ENCODE data around the gene SLC35A4. TPM values are rescaled to one million over a fixed set of nuclear protein-coding genes. Genes with fewer than 3 reads are reported as not detected.
A peak's percentile ranks its signal among the peaks of the same experiment; 100 is the strongest.

SLC35A4 gene
- total and polyA plus RNA-seq, 12 donors, result 33.9 to 105 (median 78.7) TPM

GRCh38 chr5:140561753-140562523 is 2.7 kb upstream of the SLC35A4 start:
- no peak for TF ChIP-seq CTCF (IDR thresholded peaks at IDR 0.05)
- DNase-seq (no peak), ATAC-seq (no peak)
- Histone ChIP-seq H3K4me3 (no peak overlapping the region), H3K9me3 (no peaks in the 10 kb centered on the region), H3K4me1 (peaks cover 7 to 50% (median 42%) of the 10 kb centered on the region in 9 donors), H3K27ac (peak overlapping the region in 1 of 10 donors; percentile 94), H3K27me3 (no peaks in the 10 kb centered on the region), H3K36me3 (peaks cover 0 to 44% (median 5%) of the 10 kb centered on the region in 9 donors)
- intact Hi-C loops (cut with DNase I), result loop anchor here in 3 of 10 donors (5.0 to 10.0 kb wide), 2 partner anchors 73 to 85 kb away; partner anchors contain the start of genes CD14 (in 2 of the 3), TMCO6 (in 2 of the 3), IK (in 1 of the 3) and NDUFA2 (in 1 of the 3)
- WGBS, 2 donors, result 94% methylated on average over 10 of the region's 10 CpGs

DNA sequence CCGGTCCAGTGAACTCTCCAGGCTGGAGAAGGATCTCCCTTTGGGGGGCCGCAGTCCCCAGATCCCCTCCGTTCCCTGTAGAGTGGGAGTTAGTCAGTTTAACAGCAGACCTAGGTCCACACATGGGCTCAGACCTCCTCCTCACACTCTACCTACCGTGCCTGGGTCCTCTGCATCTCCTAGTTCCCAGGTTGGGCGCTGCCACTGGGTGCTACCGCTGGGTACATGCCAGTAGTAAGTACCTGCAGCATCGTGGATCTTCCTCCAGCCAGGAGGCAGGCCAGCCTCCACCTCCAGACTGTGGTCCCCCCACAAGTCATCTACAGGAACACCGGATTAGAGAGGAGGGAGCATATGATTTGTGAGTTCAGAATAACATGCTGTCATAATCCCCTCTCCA is 1.0 kb upstream of the SLC35A4 start:
- intact Hi-C loops (cut with DNase I), result loop anchor here in 3 of 10 donors (5.0 to 10.0 kb wide), 2 partner anchors 71 to 84 kb away; partner anchors contain the start of genes CD14 (in 2 of the 3), TMCO6 (in 2 of the 3), IK (in 1 of the 3) and NDUFA2 (in 1 of the 3)
- Histone ChIP-seq H3K9me3 (no peaks in the 10 kb centered on the region), H3K27me3 (no peaks in the 10 kb centered on the region), H3K27ac (peak overlapping the region; percentile 88 to 98 (median 94)), H3K4me1 (peaks cover 7 to 59% (median 48%) of the 10 kb centered on the region in 9 donors), H3K36me3 (peaks cover 0 to 59% (median 19%) of the 10 kb centered on the region in 9 donors), H3K4me3 (peak overlapping the region; percentile 57 to 86 (median 70))
- ATAC-seq (no peak), DNase-seq (no peak)
- WGBS, 2 donors, result 69 to 70% methylated on average over 8 of the region's 8 CpGs
- TF ChIP-seq CTCF (IDR thresholded peaks at IDR 0.05), result no peak

DNA sequence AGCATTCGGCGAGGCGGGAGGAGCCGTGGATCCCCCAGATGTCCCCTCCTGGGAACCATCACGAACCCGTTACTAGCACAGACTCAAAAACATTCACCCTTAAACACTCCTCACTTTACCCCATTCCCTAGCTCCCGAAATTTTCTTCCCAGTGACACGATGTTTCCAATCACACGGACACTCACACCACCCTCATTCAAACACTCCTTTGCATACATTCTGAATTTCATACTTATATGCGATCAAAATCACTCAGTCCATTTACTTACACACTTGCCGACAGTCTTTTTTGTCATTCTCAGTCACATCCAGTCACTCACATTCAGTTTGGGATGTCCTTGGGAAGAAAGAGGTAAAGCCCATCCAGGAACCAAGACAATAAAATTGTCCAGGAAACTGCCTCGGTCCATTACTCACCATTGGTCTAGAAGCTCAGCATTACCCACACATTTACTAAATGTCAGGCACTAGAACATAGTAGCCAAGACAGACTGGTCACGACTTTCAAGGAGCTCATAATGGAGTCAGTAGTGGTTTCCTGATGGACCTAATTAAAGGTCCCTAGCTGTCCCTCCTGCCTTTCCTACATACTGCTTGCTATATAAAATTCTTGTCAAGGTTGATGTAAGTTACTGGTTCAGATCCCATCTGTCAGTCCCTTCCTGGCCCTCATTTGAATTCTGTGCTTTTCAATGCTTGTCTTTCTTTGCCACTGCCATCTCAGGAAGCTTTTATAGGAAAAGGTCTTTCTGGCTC is 574 bp downstream of the SLC35A4 start:
- no peak for TF ChIP-seq CTCF (IDR thresholded peaks at IDR 0.05)
- no peak for ATAC-seq
- intact Hi-C loops (cut with DNase I), result loop anchor here in 8 of 10 donors (2.0 to 10.0 kb wide), 4 partner anchors 67 to 74 kb away; partner anchors contain the start of genes TMCO6 (in 7 of the 8) and CD14 (in 3 of the 8)

DNA sequence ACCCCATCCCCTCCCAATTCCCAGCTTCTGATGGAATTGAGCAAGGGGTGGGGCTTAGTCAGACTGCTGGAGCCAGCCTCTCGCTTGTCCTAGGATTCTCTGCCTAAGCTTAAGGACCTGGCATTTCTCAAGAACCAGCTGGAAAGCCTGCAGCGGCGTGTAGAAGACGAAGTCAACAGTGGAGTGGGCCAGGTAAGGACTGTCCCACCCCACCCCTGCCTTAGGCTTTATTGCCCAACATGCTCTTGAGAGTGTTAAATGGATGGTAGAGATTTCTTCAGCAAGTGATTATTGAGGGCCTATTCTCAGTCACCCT is 1.1 kb downstream of the SLC35A4 start:
- no peaks in the 10 kb centered on the region for H3K27me3 ChIP-seq
- ATAC-seq, result no peak
- H3K9me3 ChIP-seq, result no peaks in the 10 kb centered on the region
- peak overlapping the region in 8 of 10 donors; percentile 57 to 86 (median 70) for H3K4me3 ChIP-seq
- intact Hi-C loops (cut with DNase I), result loop anchor here in 8 of 10 donors (2.0 to 10.0 kb wide), 4 partner anchors 67 to 73 kb away; partner anchors contain the start of genes TMCO6 (in 7 of the 8) and CD14 (in 3 of the 8)
- H3K4me1 ChIP-seq, result peaks cover 7 to 80% (median 68%) of the 10 kb centered on the region in 9 donors
- no peak for DNase-seq
- peak overlapping the region in 7 of 10 donors; percentile 88 to 98 (median 94) for H3K27ac ChIP-seq
- 71 to 75% methylated on average over 4 of the region's 4 CpGs for WGBS, 2 donors
- no peak for TF ChIP-seq CTCF (IDR thresholded peaks at IDR 0.05)
- H3K36me3 ChIP-seq, result peaks cover 0 to 50% (median 19%) of the 10 kb centered on the region in 9 donors

More for the DNA sequence above, 574 bp downstream of the SLC35A4 start:
- H3K27me3 ChIP-seq, result no peaks in the 10 kb centered on the region
- H3K9me3 ChIP-seq, result no peaks in the 10 kb centered on the region
- H3K27ac ChIP-seq, result peak overlapping the region; percentile 88 to 98 (median 94)
- WGBS, 2 donors, result 5 to 8% methylated on average over 13 of the region's 13 CpGs
- peaks cover 7 to 75% (median 64%) of the 10 kb centered on the region in 9 donors for H3K4me1 ChIP-seq
- peak overlapping the region; percentile 57 to 86 (median 70) for H3K4me3 ChIP-seq
- no peak for DNase-seq
- H3K36me3 ChIP-seq, result peaks cover 0 to 51% (median 19%) of the 10 kb centered on the region in 9 donors
